HG02884 (cell line): Measurements from ENCODE around the gene FGF8.
"Not testable (repeated sequence)": the region's sequence is repeated elsewhere in the genome, so short reads cannot be mapped to it uniquely, and the experiment has no call there.

Experiments used
- ATAC-seq: cut with Tn5 transposase; IDR thresholded peaks from one replicate; pipeline ENCODE4 v1.9.1; 2021; ENCODE audit warnings: mild to moderate bottlenecking, moderate library complexity; ENCODE audit not compliant: unreplicated experiment

The FGF8 gene, protein sequence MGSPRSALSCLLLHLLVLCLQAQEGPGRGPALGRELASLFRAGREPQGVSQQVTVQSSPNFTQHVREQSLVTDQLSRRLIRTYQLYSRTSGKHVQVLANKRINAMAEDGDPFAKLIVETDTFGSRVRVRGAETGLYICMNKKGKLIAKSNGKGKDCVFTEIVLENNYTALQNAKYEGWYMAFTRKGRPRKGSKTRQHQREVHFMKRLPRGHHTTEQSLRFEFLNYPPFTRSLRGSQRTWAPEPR

DNA sequence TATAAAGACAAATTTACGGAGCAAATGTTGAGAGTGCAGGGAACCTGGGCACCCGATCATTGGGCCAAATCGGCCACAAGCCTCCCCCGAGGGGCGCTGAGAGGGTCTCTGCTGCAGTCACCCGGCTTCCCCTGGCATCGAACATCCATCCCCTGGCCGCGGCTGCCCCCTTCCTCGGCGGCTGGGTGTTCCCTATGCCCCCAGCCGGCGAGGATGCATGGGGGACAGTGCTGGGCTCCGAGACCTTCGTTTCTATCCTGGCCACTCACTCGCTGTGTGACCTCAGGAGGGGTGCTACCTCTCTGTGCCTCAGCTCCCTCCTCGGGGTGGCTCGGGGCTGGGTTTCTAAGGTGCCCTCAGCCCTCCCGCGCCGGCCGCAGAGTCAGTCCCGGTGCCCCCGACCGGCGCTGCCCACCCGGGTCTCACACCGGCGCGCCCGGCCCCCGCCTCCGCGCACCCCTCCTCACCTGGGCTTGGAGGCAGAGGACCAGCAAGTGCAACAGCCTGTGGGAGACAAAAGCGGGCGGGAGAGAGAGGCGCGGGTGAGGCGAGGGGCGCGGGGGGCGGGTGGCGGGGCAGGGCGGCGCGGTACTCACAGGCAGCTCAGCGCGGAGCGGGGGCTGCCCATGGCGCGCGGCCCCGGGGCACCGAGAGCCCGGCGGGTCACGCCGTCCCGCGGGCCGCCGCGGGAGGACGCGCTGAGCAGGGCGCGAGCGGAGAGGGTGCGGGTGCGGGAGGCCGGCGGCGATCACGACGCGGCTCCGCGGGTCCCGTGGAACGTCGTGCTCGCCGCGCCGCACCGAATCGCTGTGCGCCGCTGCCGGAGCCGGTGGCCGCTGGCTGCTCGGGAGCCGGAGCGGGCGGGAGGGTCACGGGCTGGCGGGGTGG, at the start of gene FGF8:
Gene FGF8 (minus strand): TSS at position 842 of the 888 bp plus-strand sequence. CDS start 214 bp downstream, at position 628.
- no peak for ATAC-seq

DNA sequence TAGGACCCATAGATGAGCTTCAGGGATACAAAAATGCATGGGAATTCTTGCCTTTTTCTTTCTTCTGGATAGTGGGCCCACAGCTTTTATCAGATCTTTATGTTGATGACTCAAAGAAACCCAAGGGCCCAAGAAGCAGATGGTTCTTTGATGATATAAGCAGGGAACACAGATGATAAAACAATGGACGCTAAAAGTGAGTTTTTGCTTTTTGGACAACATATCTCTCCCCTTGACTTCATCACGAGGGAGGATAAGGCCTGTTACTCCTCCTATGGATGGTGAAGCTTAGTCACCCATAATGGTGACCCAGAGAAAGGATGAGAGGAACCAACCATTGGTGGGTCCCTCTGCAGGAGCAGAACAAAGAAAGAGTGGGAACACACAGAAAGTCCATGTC, 48.8 kb upstream of the FGF8 start:
- ATAC-seq: no peak

- peak; percentile 18 for ATAC-seq
These were observed 43.1 kb upstream of the FGF8 start for GRCh38 chr10:101818872-101819633.

DNA sequence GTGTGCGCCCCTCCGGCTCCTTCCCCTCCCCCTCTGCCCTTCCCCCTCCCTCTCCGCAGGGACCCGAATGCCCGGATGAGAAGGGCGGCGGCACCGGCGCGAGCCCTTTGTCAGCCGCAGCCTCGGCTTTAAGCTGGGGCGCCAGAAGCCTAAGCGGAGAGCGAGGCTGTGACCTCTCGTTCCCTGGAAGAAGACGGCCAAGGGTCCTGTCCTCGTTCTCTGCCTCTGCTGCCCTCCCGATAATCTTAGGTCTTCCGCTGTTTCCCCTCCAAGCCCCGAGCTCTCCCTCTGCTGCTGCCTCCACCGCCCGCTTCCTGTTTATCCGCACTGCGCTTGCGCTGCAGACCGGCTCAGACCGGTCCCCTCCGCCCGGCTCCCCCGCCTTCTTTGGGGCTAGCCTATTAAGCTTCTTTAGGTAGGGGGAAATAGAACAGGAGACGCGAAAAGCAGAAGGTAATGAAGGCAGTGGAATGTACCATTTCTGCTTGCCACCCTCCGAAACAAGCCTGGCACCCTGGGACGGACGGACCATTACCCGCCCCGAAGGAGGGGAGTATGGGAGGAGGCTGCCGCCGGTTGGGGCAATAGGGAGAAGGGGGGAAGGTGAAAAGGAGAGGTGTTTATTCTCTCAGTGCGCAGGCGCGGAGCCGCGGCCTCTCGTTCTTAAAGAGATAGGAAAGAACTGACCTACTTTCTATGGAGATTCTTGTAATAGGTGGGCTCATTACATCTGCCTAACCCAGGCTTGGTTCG, 42.4 kb upstream of the FGF8 start, which contains the start of gene OGA:
Gene OGA (minus strand): TSS at position 326 of the 753 bp plus-strand sequence. CDS start 422 bp downstream, outside the sequence.
- ATAC-seq: peak; percentile 80

DNA sequence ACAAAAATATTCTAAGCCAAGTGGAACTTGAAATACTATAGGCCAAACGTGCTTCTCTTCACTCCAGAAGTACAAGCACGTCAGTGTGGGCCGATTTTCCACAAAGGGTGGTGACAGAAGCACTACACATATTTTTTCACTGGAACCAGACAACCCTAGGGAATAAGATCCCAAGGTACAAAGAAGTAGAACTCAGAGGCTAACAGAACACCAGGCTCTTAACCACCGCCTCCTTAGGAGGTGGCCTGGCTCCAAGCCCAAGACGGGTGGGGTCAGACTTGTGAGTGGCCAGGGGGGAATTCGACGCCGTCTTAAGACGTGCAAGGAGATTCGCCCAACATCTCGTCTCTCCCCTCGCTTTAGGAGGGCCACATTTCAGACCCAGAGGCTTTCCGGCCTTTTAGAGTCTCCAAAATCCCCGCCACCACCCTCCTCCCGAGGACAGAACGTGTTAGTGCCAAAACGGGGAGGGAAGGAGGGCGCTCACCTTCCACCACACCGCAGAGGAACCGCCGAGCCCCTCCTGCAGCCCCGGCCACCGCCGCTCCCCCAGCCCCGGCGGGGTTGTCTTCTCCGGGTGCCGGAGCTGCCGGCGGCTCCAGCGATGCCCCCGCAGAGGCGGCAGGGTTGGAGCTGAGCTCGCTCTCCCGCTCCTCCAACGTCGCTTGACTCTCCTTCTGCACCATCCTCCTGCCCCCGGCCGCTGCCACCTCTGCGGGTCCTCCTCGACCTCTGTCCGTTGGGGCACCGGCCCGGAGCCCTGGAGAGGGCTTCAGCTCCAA, 41.6 kb upstream of the FGF8 start:
- ATAC-seq: no peak

DNA sequence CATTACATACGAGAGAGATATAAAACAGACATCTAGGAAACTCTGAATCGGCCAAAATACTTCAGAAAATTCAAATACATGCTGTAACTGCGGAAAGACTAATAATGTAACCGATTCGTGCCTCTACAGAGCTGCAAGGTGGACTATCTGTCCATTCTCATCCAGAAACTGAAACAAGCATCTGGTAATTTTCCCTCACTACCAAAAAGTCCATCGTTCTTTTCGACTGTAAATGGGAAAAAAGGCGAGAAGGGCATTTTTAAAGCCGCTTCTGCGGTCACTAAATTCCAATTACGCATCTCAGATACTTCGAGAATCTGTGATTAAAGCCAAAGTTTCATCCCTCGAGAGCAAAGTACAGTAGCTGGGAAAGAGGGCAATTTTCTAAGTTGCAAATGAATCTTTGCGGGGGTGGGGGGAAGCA, 41.0 kb upstream of the FGF8 start:
- ATAC-seq: no peak

GRCh38 chr10:101816376-101816775, 40.5 kb upstream of the FGF8 start:
- ATAC-seq: no peak

DNA sequence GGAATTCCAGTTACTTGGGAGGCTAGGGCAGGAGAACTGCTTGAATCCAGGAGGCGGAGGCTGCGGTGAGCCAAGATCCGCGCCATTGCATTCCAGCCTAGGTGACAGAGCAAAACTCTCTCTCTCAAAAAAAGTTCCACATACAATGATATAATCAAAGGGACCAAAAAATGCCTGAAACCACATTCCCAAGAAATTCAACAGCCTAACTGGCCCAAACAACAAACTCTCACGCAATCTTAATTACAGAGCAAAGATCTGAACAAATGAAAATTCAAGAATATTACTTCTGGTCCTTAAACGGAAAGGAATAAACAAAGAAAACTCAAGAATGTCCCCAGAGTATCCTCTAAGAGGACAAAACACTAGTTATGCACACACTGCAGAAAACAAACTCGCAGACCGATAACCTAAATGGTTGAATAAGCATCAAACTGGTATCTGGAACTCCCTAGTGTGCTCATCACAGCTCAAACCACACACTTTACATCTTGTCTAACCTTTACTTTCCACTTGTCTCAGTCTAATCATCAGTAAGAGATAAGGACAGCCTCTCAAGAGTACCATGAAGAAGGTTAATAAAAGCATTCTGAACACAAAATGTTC, 38.7 kb upstream of the FGF8 start:
- peak; percentile 33 for ATAC-seq

DNA sequence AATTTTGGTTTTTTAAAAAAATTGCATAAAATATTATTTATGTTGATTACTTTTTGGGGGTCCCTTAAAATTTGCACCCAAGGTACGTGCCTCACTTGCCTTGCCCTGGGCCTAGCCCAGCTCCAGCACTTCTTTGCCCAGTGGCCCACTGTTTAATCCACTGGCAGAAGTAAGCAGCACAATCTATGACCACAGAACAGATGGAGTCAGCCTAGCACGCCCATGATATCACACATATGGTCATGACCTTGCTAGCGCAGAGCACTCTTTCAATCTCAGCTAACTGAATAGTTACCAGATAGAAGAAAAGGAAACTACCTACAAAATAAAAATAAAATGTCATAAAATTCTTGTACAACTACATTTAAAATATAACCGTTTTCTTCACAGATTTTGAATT, 36.7 kb upstream of the FGF8 start:
- ATAC-seq: no peak

DNA sequence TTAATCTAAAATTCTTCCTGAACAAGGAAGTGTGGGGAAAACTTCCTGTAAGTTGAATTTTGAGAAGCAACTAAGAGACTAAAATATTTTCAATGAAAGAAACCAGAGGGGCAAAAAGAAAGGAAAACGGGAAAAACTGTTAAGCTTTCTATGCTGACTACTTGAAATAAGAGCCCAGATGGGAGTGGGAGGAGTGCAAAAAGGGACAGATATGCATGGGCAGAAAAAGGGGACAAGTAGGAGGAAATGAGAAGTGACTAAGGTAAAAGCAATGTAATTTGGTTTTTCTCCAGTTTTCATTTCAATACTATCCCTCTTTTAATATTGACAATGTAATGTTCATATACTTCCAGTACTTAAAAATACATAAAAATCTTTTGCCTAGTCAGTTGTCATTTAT, 31.2 kb upstream of the FGF8 start:
- no peak for ATAC-seq

- no peak for ATAC-seq
These were observed 27.6 kb upstream of the FGF8 start for GRCh38 chr10:101803511-101803910.

DNA sequence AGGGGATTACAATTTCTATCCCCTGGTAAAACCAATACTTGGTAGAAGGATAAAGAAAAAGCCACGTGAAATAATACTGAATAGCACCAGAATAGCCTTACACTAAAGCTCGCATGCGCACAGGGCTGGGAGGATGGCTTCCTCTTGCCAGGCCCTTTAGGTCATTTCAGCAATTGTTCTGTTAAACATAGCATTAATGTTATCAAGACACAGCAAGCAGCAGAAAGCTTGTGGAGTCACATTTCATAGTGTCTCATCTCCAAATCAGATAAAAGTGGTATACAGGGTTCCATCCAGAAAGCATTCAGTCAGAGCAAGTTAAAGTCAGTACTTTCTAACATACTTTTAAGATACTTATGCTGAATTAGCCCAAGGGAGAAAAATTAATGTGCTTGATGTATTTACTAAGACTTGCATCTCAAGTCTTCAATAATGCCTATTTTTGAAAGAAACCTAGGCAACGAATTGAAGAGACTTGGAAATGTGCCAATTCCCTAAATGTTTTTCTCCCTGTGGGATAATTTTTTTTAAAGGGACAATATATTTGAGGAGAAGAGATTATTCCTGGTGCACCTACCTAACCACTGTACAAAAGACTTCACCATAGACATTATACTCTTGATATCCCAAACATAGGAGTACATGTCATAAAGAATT, 21.6 kb upstream of the FGF8 start:
- ATAC-seq: no peak

DNA sequence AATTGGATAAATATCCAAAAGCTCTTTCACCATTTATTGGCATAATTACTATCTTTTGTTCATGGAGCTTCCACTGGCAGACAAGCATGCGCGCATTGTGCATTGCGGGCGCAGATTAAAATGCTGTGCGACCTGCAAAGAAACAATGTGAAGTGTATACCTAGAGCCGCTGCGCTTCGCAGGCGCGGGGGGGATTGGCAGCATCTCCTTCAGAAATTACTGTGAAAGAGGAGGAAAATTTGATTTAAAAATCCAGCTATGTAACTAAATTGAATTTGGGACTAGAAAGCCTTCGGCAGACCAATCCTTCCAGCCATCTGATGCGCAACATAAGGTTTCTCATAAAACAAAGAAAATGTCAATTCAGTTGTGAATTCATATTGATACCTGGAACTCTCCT, 17.6 kb upstream of the FGF8 start:
- ATAC-seq: no peak

- ATAC-seq: no peak
These were observed 13.8 kb upstream of the FGF8 start for GRCh38 chr10:101789686-101790085.

- ATAC-seq: not testable (repeated sequence)
These were observed 13.3 kb upstream of the FGF8 start for GRCh38 chr10:101789231-101789630.

DNA sequence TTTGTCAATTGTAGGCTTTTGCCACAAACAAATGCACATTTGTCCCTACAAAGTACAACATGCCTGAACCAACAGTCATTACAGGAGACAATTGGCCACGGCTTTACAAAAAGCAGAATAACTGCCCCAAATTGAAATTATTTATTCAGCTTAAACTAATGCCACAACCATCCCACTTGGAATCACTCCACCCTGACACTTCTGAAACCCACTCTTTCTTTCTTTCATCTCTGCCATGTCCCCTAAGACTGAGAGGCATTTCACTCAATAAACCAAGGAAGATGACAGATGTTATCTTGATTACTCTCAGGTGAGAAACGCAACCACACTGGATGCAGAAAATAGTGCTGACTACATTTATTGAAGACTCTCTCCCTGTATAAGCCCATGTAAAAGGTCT, 9.9 kb upstream of the FGF8 start:
- no peak for ATAC-seq

DNA sequence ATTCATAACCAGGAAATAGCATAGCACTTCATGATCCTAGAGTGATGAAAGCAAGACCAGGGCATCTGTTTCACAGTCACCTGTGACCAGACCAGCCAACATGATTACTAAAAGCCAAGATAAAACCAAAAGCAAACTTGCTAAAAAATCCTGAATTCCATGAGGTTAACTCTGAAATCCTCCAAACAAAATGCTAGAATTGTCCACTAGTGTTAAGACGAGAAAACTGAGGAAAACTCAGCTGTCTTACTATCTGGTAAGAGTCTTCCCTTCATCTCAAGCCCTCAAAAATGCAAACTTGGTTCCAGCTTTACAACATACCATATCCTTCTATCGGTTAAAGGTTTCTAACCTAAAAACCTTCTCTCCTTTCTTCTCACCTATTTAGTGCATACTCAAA, 8.6 kb upstream of the FGF8 start:
- no peak for ATAC-seq

DNA sequence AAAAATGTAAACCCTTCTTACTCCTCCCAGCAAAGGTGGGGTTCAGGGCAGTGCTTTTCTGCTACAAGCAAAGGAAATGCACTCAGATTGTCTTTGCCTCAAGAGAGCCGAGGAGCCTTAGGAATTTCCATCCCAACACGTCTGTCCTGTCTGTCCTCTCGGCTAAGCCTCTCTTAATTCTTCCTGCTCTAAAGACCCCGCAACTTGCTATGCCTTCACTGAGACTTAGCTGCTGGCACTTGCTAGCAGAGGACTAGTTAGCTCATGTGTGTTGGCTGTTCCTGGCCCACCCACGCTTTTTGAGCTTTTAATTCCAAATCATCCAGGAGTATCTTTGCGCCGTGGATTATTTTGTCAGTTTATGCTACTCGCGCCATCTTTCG, 7.8 kb upstream of the FGF8 start:
- no peak for ATAC-seq
